H9 (cell line): ENCODE data around the gene DPAGT1. TPM values are rescaled to one million over a fixed set of nuclear protein-coding genes. Genes with fewer than 3 reads are reported as not detected.

Source experiments
- DNase-seq: peaks from one replicate; pipeline ENCODE4 v3.0.0-alpha.2; 2017
- H2AFZ ChIP-seq: one replicate; pipeline ENCODE4 v1.6.1; 2013; ENCODE audit warnings: mild to moderate bottlenecking, low read length, control low read depth, moderate library complexity
- H2AK5ac ChIP-seq: 2 replicates; pipeline ENCODE4 v1.6.1; 2013; ENCODE audit warnings: low read length, control low read depth, mixed read lengths; ENCODE audit not compliant: insufficient read length
- H2BK120ac ChIP-seq: one replicate; pipeline ENCODE4 v1.6.1; 2013; ENCODE audit warnings: low read depth, mild to moderate bottlenecking, low read length, control low read depth, inconsistent platforms; ENCODE audit not compliant: poor library complexity, severe bottlenecking
- H2BK12ac ChIP-seq: 2 replicates; pipeline ENCODE4 v1.6.1; 2013; ENCODE audit warnings: low read length, control low read depth, mixed read lengths, low read depth; ENCODE audit not compliant: insufficient read length
- H2BK15ac ChIP-seq: 2 replicates; pipeline ENCODE4 v1.6.1; 2013; ENCODE audit warnings: low read depth, low read length, control low read depth
- H2BK20ac ChIP-seq: one replicate; pipeline ENCODE4 v1.6.1; 2013; ENCODE audit warnings: low read depth, mild to moderate bottlenecking, low read length, control low read depth, inconsistent platforms; ENCODE audit not compliant: poor library complexity, severe bottlenecking
- H2BK5ac ChIP-seq: 2 replicates; pipeline ENCODE4 v1.6.1; 2013; ENCODE audit warnings: low read length, control low read depth, mixed read lengths; ENCODE audit not compliant: insufficient read length
- H3K14ac ChIP-seq: 2 replicates; pipeline ENCODE4 v1.6.1; 2013; ENCODE audit warnings: low read length, control low read depth; ENCODE audit not compliant: insufficient read depth
- H3K18ac ChIP-seq: 2 replicates; pipeline ENCODE4 v1.6.1; 2013; ENCODE audit warnings: low read depth, mild to moderate bottlenecking, mixed read lengths, low read length, control low read depth; ENCODE audit not compliant: insufficient read length
- H3K23ac ChIP-seq: 2 replicates; pipeline ENCODE4 v1.6.1; 2013; ENCODE audit warnings: low read length, control low read depth, mixed read lengths, low read depth; ENCODE audit not compliant: insufficient read length
- H3K23me2 ChIP-seq: 2 replicates; pipeline ENCODE4 v1.6.1; 2013; ENCODE audit warnings: low read depth, mild to moderate bottlenecking, mixed read lengths, low read length, control low read depth; ENCODE audit not compliant: insufficient read length, poor library complexity, severe bottlenecking
- H3K27ac ChIP-seq: 2 replicates; pipeline ENCODE4 v1.5.1; 2013; ENCODE audit warnings: low read length, control low read depth, mixed read lengths, low read depth; ENCODE audit not compliant: insufficient read length
- H3K27me3 ChIP-seq: 2 replicates; pipeline ENCODE4 v1.6.1; 2013; ENCODE audit warnings: low read length, control low read depth, inconsistent platforms; ENCODE audit not compliant: insufficient read depth
- H3K4ac ChIP-seq: 2 replicates; pipeline ENCODE4 v1.6.1; 2013; ENCODE audit warnings: low read depth, mild to moderate bottlenecking, control low read depth, inconsistent platforms, low read length, moderate library complexity
- H3K4me1 ChIP-seq: 2 replicates; pipeline ENCODE4 v1.6.1; 2013; ENCODE audit warnings: low read length, control low read depth, inconsistent platforms; ENCODE audit not compliant: insufficient read depth
- H3K4me2 ChIP-seq: 2 replicates; pipeline ENCODE4 v1.6.1; 2013; ENCODE audit warnings: low read length, control low read depth, mixed read lengths; ENCODE audit not compliant: insufficient read length, insufficient read depth
- H3K56ac ChIP-seq: 2 replicates; pipeline ENCODE4 v1.6.1; 2013; ENCODE audit warnings: low read depth, mild to moderate bottlenecking, mixed read lengths, low read length, control low read depth; ENCODE audit not compliant: insufficient read length
- H3K79me1 ChIP-seq: 2 replicates; pipeline ENCODE4 v1.6.1; 2013; ENCODE audit warnings: low read depth, mild to moderate bottlenecking, moderate library complexity, low read length, control low read depth, inconsistent platforms; ENCODE audit not compliant: insufficient read depth, poor library complexity, severe bottlenecking
- H3K79me2 ChIP-seq: 2 replicates; pipeline ENCODE4 v1.6.1; 2013; ENCODE audit warnings: low read length, control low read depth, inconsistent platforms; ENCODE audit not compliant: insufficient read depth
- H3K9ac ChIP-seq: 2 replicates; pipeline ENCODE4 v1.6.1; 2013; ENCODE audit warnings: low read length, control low read depth, mixed read lengths; ENCODE audit not compliant: insufficient read length; ENCODE audit errors: extremely low read depth
- H3K9me3 ChIP-seq: one replicate; pipeline ENCODE4 v1.6.1; 2013; ENCODE audit warnings: low read depth, low read length, inconsistent platforms; ENCODE audit not compliant: control insufficient read depth
- H3T11ph ChIP-seq: one replicate; pipeline ENCODE4 v1.6.1; 2013; ENCODE audit warnings: mild to moderate bottlenecking, low read length, control low read depth, inconsistent platforms
- H4K20me1 ChIP-seq: one replicate; pipeline ENCODE4 v1.6.1; 2013; ENCODE audit not compliant: control insufficient read depth, insufficient read length, insufficient read depth
- H4K5ac ChIP-seq: 2 replicates; pipeline ENCODE4 v1.6.1; 2013; ENCODE audit warnings: low read depth, mild to moderate bottlenecking, mixed read lengths, low read length, control low read depth; ENCODE audit not compliant: insufficient read length
- H4K8ac ChIP-seq: replicated peaks from 2 replicates; pipeline ENCODE4 v1.6.1; 2013; ENCODE audit warnings: low read length, control low read depth, mixed read lengths, low read depth; ENCODE audit not compliant: insufficient read length
- H4K91ac ChIP-seq: 2 replicates; pipeline ENCODE4 v1.6.1; 2013; ENCODE audit warnings: low read depth, mild to moderate bottlenecking, moderate library complexity, mixed read lengths, low read length, control low read depth; ENCODE audit not compliant: insufficient read length
- H3K27ac Mint-ChIP-seq, 3 experiments: 2 replicates in 2 of 3; 3 replicates in 1 of 3; pipeline ENCODE4 v1.8.0; 2020 to 2021; ENCODE audit warnings: mixed read lengths in 3 of 3, mild to moderate bottlenecking in 1 of 3, moderate library complexity in 1 of 3
- H3K27me3 Mint-ChIP-seq: 2 replicates; pipeline ENCODE4 v1.8.0; 2021; ENCODE audit warnings: low read depth, mild to moderate bottlenecking, moderate library complexity, mixed read lengths
- H3K36me3 Mint-ChIP-seq, 3 experiments: 2 replicates in 2 of 3; 3 replicates in 1 of 3; pipeline ENCODE4 v1.8.0; 2020 to 2021; ENCODE audit warnings: low read depth in 3 of 3, mixed read lengths in 3 of 3; ENCODE audit not compliant: insufficient read depth in 1 of 3
- H3K4me1 Mint-ChIP-seq, 2 experiments: 2 replicates each; pipeline ENCODE4 v1.8.0; 2020; ENCODE audit warnings: mixed read lengths in 2 of 2
- H3K4me3 Mint-ChIP-seq, 2 experiments: 2 replicates in 1 of 2; 3 replicates in 1 of 2; pipeline ENCODE4 v1.8.0; 2020 to 2021; ENCODE audit warnings: mild to moderate bottlenecking in 2 of 2, mixed read lengths in 2 of 2, moderate library complexity in 1 of 2
- H3K9me3 Mint-ChIP-seq, 2 experiments: 2 replicates in 1 of 2; 3 replicates in 1 of 2; pipeline ENCODE4 v1.8.0; 2020; ENCODE audit warnings: mild to moderate bottlenecking in 2 of 2, mixed read lengths in 2 of 2, moderate library complexity in 1 of 2
- CTCF ChIP-seq: fragments of 200-600 bp; sonication (generic); conservative IDR thresholded peaks from 3 replicates; pipeline ENCODE4 v1.8.0; 2021; ENCODE audit warnings: antibody characterized with exemption, mild to moderate bottlenecking
- WGBS: extraction: QIAGEN DNeasy Blood & Tissue Kit; methylation state at CpG from one replicate; pipeline ENCODE4 v1.1.7; 2013; ENCODE audit warnings: missing lambda C conversion rate, low lambda C conversion rate, mixed read lengths; ENCODE audit not compliant: insufficient read length; ENCODE audit errors: extremely low coverage; 5-methylcytosine and 5-hydroxymethylcytosine counted together
- total RNA-seq: library from RNA; stranded (reverse); gene quantifications from 2 replicates; pipeline ENCODE4 v1.2.1, GENCODE V29; 2021

The DPAGT1 gene
- total RNA-seq, 1 experiment from 2014 or later, result 43.6 TPM

GRCh38 chr11:119093942-119094815 is 7.5 kb downstream of the DPAGT1 start:
- Histone ChIP-seq H3K27me3 (no peaks in the 10 kb centered on the region), H3K9me3 (no peaks in the 10 kb centered on the region), H2BK5ac (no peak overlapping the region), H3K23ac (no peak overlapping the region), H3K79me2 (peaks cover 20% of the 10 kb centered on the region; the same call in 1 of the 2 replicates), H4K8ac (no peak overlapping the region), H3K9ac (peak overlapping the region; percentile 95), H2BK20ac (no peak overlapping the region), H4K91ac (no peak overlapping the region), H3K4me1 (no peaks in the 10 kb centered on the region; the same call in 1 of the 2 replicates), H2AFZ (no peak overlapping the region), H3K4ac (no peak overlapping the region), H3K27ac (no peak overlapping the region), H3K79me1 (no peaks in the 10 kb centered on the region), H4K5ac (no peak overlapping the region), H3K4me2 (peak overlapping the region; percentile 88), H3K14ac (peak overlapping the region; percentile 95), H2AK5ac (no peak overlapping the region), H3K56ac (no peak overlapping the region), H2BK12ac (no peak overlapping the region), H2BK120ac (no peak overlapping the region), H4K20me1 (no peaks in the 10 kb centered on the region), H3K23me2 (peaks cover 13% of the 10 kb centered on the region), H2BK15ac (no peak overlapping the region), H3K18ac (peak overlapping the region; percentile 63), H3T11ph (no peak overlapping the region)
- Mint-ChIP-seq H3K9me3 (no peaks in the 10 kb centered on the region; a peak in 1 of 5 replicates), H3K36me3 (peaks cover 36 to 67% (median 60%) of the 10 kb centered on the region in 3 experiments), H3K4me3 (peak overlapping the region; percentile 92 to 96), H3K27me3 (no peaks in the 10 kb centered on the region), H3K27ac (peak overlapping the region; percentile 88 to 96 (median 95); a peak in 6 of 7 replicates), H3K4me1 (peaks cover 28 to 29% of the 10 kb centered on the region in 2 experiments)
- no peak for TF ChIP-seq CTCF
- no peak for DNase-seq
- WGBS, result no CpG with 5 or more reads among the region's 81 CpGs
